ENCODE data around the gene ALS2CL. TPM values are rescaled to one million over a fixed set of nuclear protein-coding genes. Genes with fewer than 3 reads are reported as not detected.

ALS2CL gene
- total RNA-seq, 1 experiment from 2014 or later, result 16.4 TPM

DNA sequence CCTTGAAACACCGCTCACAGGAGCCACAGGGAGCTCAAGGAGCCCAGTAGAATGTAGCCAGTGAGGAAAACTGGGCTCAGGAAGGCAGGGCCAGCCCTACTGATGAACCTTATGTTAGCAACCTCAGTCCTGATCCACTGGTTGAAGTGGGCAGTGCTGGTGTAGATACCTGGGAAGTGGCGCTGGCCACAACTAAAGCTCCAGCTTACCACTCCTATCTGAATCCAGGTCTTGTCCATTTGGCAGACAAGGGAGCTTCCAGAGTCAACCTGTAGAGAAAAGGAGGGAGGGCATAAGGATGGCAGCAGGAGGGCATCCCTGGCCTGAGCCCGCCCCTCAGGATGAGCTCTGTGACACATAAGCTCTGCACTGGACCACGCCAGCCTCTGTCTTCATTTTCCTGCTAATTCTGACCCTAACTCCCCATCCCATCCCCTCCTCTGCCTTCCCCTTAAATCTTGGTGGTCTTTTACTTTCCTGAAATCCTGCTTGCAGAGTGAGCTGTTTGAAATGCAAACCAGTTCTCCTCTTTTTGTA lies 26.3 kb upstream of the ALS2CL start:
- TF ChIP-seq POLR2A (IDR thresholded peaks at IDR 0.05; ENCODE audit: borderline replicate concordance, extremely low read depth, insufficient read depth, insufficient read length) (no peak), CEBPB (IDR thresholded peaks at IDR 0.05; ENCODE audit: low read depth) (no peak), ZFX (IDR thresholded peaks at IDR 0.05) (no peak), YY1 (IDR thresholded peaks at IDR 0.05; ENCODE audit: extremely low read depth, insufficient replicate concordance, low read depth, low read length) (no peak), FOSL1 (IDR thresholded peaks at IDR 0.05; ENCODE audit: low read depth) (no peak), EZH2 (IDR thresholded peaks at IDR 0.05) (no peak), EZH2phosphoT487 (IDR thresholded peaks at IDR 0.05; ENCODE audit: borderline replicate concordance) (no peak), TCF7L2 (IDR thresholded peaks at IDR 0.05; ENCODE audit: borderline replicate concordance, extremely low read depth, insufficient read depth, insufficient read length) (no peak), SRF (IDR thresholded peaks at IDR 0.05; ENCODE audit: low read depth) (no peak), ZNF274 (IDR thresholded peaks at IDR 0.05; ENCODE audit: low read depth, low read length) (no peak), CBX3 (IDR thresholded peaks at IDR 0.05; ENCODE audit: low read depth) (no peak), POLR2AphosphoS5 (IDR thresholded peaks at IDR 0.05; ENCODE audit: low read depth, low read length) (no peak), JUND (IDR thresholded peaks at IDR 0.05) (no peak), ELF1 (IDR thresholded peaks at IDR 0.05; ENCODE audit: borderline replicate concordance, low read depth) (no peak)
- TF ChIP-seq, protein P1, sequence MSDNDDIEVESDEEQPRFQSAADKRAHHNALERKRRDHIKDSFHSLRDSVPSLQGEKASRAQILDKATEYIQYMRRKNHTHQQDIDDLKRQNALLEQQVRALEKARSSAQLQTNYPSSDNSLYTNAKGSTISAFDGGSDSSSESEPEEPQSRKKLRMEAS (IDR thresholded peaks at IDR 0.05), result no peak
- TF ChIP-seq, protein P2, sequence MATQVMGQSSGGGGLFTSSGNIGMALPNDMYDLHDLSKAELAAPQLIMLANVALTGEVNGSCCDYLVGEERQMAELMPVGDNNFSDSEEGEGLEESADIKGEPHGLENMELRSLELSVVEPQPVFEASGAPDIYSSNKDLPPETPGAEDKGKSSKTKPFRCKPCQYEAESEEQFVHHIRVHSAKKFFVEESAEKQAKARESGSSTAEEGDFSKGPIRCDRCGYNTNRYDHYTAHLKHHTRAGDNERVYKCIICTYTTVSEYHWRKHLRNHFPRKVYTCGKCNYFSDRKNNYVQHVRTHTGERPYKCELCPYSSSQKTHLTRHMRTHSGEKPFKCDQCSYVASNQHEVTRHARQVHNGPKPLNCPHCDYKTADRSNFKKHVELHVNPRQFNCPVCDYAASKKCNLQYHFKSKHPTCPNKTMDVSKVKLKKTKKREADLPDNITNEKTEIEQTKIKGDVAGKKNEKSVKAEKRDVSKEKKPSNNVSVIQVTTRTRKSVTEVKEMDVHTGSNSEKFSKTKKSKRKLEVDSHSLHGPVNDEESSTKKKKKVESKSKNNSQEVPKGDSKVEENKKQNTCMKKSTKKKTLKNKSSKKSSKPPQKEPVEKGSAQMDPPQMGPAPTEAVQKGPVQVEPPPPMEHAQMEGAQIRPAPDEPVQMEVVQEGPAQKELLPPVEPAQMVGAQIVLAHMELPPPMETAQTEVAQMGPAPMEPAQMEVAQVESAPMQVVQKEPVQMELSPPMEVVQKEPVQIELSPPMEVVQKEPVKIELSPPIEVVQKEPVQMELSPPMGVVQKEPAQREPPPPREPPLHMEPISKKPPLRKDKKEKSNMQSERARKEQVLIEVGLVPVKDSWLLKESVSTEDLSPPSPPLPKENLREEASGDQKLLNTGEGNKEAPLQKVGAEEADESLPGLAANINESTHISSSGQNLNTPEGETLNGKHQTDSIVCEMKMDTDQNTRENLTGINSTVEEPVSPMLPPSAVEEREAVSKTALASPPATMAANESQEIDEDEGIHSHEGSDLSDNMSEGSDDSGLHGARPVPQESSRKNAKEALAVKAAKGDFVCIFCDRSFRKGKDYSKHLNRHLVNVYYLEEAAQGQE (IDR thresholded peaks at IDR 0.05; ENCODE audit: low read depth), result no peak
- Histone ChIP-seq H4K20me1 (ENCODE audit: insufficient read depth) (no peaks in the 10 kb centered on the region), H3K4me2 (ENCODE audit: low read length) (no peak overlapping the region), H3K4me3 (replicated peaks in 1 of 2; ENCODE audit: low read depth in 1 of 2, low read length in 2 of 2) (no peak overlapping the region), H3K27me3 (ENCODE audit: insufficient read depth, low read length) (no peaks in the 10 kb centered on the region), H3K79me2 (ENCODE audit: insufficient read depth, low read length) (no peaks in the 10 kb centered on the region), H3K27ac (ENCODE audit: low read depth, low read length) (no peak overlapping the region), H3K9me3 (ENCODE audit: control insufficient read depth in 1 of 2, insufficient read depth in 1 of 2, low read depth in 1 of 2, low read length in 2 of 2) (no peaks in the 10 kb centered on the region), H3K9me2 (ENCODE audit: insufficient read depth) (no peaks in the 10 kb centered on the region), H3K4me1 (ENCODE audit: control insufficient read depth in 1 of 2, insufficient read depth in 2 of 2, low read length in 2 of 2) (no peaks in the 10 kb centered on the region), H3K9ac (ENCODE audit: low read length) (no peak overlapping the region), H2AFZ (ENCODE audit: low read depth, low read length, poor library complexity, severe bottlenecking) (no peak overlapping the region), H3K36me3 (ENCODE audit: control insufficient read depth in 1 of 2, insufficient read depth in 2 of 2, low read length in 2 of 2) (no peaks in the 10 kb centered on the region)
- DNase-seq (ENCODE audit: low read depth, low spot score), result no peak
- ATAC-seq, result no peak
- BruUV-seq (replicated peaks), result no TSS peak
- ChIA-PET POLR2A (no interaction called here), CTCF (no interaction called here), RAD21 (ENCODE audit: low non-redundant PET in 1 of 2, low total read pairs in 2 of 2, uncharacterized antibody in 2 of 2, unreplicated experiment in 2 of 2) (no interaction called here)
- intact Hi-C loops (cut with micrococcal nuclease), result no loop called here

All from HCT116 (cell line).